T-helper 9 cell (primary cell): ENCODE measurements around the gene ROMO1.
"Not testable (repeated sequence)": the region's sequence is repeated elsewhere in the genome, so short reads cannot be mapped to it uniquely, and the experiment has no call there.

Experiments
- DNase-seq: peaks from one replicate; pipeline ENCODE4 v3.0.0-alpha.2; 2020

Gene ROMO1

GRCh38 chr20:35711588-35712209 lies 12.5 kb downstream of the ROMO1 start:
- no peak for DNase-seq

- DNase-seq = not testable (repeated sequence)
Measured at GRCh38 chr20:35713120-35713519, 13.9 kb downstream of the ROMO1 start.

- DNase-seq = no peak
Measured at GRCh38 chr20:35714127-35714526, 14.9 kb downstream of the ROMO1 start.

GRCh38 chr20:35715652-35716051 lies 16.4 kb downstream of the ROMO1 start:
- DNase-seq = no peak

- no peak for DNase-seq
Measured at GRCh38 chr20:35716330-35716729, 17.1 kb downstream of the ROMO1 start.

GRCh38 chr20:35718321-35718720 lies 19.1 kb downstream of the ROMO1 start:
- not testable (repeated sequence) for DNase-seq

GRCh38 chr20:35718972-35719635 lies 19.9 kb downstream of the ROMO1 start:
- no peak for DNase-seq

GRCh38 chr20:35719717-35720116 lies 20.5 kb downstream of the ROMO1 start:
- DNase-seq = no peak

GRCh38 chr20:35720165-35721123 lies 21.2 kb downstream of the ROMO1 start:
- no peak for DNase-seq

- DNase-seq = no peak
Measured at GRCh38 chr20:35721219-35721618, 22.0 kb downstream of the ROMO1 start.

- no peak for DNase-seq
Measured at GRCh38 chr20:35721621-35722020, 22.4 kb downstream of the ROMO1 start.

- DNase-seq = not testable (repeated sequence)
Measured at GRCh38 chr20:35723275-35723639, 24.1 kb downstream of the ROMO1 start.

- not testable (repeated sequence) for DNase-seq
Measured at GRCh38 chr20:35723652-35724320, 24.6 kb downstream of the ROMO1 start.

GRCh38 chr20:35724321-35725230 lies 25.4 kb downstream of the ROMO1 start:
- DNase-seq = no peak

GRCh38 chr20:35726842-35727711 lies 27.9 kb downstream of the ROMO1 start:
- DNase-seq = no peak

- no peak for DNase-seq
Measured at GRCh38 chr20:35729283-35729807, 30.1 kb downstream of the ROMO1 start.

- no peak for DNase-seq
Measured at GRCh38 chr20:35729836-35730582, 30.8 kb downstream of the ROMO1 start.

- no peak for DNase-seq
Measured at GRCh38 chr20:35730583-35731468, 31.6 kb downstream of the ROMO1 start.

GRCh38 chr20:35731469-35731788 lies 32.2 kb downstream of the ROMO1 start:
- no peak for DNase-seq
